Aorta (tissue), 5 donors: Measurements from ENCODE around the gene UBE2C. TPM values are rescaled to one million over a fixed set of nuclear protein-coding genes. Genes with fewer than 3 reads are reported as not detected.
"Not testable (repeated sequence)": the region's sequence is repeated elsewhere in the genome, so short reads cannot be mapped to it uniquely, and the experiment has no call there.

ENCODE experiments used
- ATAC-seq: fragments of 200-7000 bp; cut with Tn5 transposase; one replicate; pipeline ENCODE4 v1.9.1; 2022; ENCODE audit warnings: moderate library complexity; ENCODE audit not compliant: low FRiP score
- DNase-seq, 2 donors: peaks; one replicate each; pipeline ENCODE4 v3.0.0-alpha.2; 2020
- H3K27ac ChIP-seq, 2 donors: one replicate each; pipeline ENCODE4 v1.5.1; 2013; ENCODE audit warnings: low read length in 2 of 2, mild to moderate bottlenecking in 2 of 2, moderate library complexity in 2 of 2, control low read depth in 1 of 2, inconsistent platforms in 1 of 2, low read depth in 1 of 2
- H3K27me3 ChIP-seq, 2 donors: one replicate each; pipeline ENCODE4 v1.6.1; 2013; ENCODE audit warnings: control low read depth in 1 of 2, low read length in 1 of 2, mild to moderate bottlenecking in 1 of 2, moderate library complexity in 1 of 2; ENCODE audit not compliant: insufficient read depth in 2 of 2, control insufficient read depth in 1 of 2
- H3K36me3 ChIP-seq, 2 donors: one replicate each; pipeline ENCODE4 v1.6.1; 2013; ENCODE audit warnings: control low read depth in 1 of 2, low read length in 1 of 2, mild to moderate bottlenecking in 1 of 2; ENCODE audit not compliant: insufficient read depth in 2 of 2, control insufficient read depth in 1 of 2
- H3K4me1 ChIP-seq, 2 donors: one replicate each; pipeline ENCODE4 v1.6.1; 2013; ENCODE audit warnings: low read length in 2 of 2, control low read depth in 1 of 2, mild to moderate bottlenecking in 1 of 2, moderate library complexity in 1 of 2; ENCODE audit not compliant: insufficient read depth in 2 of 2, control insufficient read depth in 1 of 2
- H3K4me3 ChIP-seq, 2 donors: one replicate each; pipeline ENCODE4 v1.5.1; 2013; ENCODE audit warnings: low read length in 2 of 2, control low read depth in 1 of 2, mild to moderate bottlenecking in 1 of 2
- H3K9me3 ChIP-seq: one replicate; pipeline ENCODE4 v1.6.1; 2013; ENCODE audit warnings: mild to moderate bottlenecking, low read length; ENCODE audit not compliant: control insufficient read depth
- WGBS, 2 donors: extraction: QIAGEN DNeasy Blood & Tissue Kit; methylation state at CpG; one replicate each; pipeline ENCODE4 v1.1.7; 2013; 5-methylcytosine and 5-hydroxymethylcytosine counted together
- intact Hi-C, 2 donors: fragments of 100-400 bp; cut with DNase I; formaldehyde crosslinking; loops; one replicate each; pipeline versions ENCODE4 v1.14.2 to v1.15.0; 2022
- long read RNA-seq, 2 donors: library from polyadenylated mRNA; unstranded; transcript quantifications; one replicate each; pipeline ENCODE4 v2.0.0, GENCODE V29; 2020 to 2021
- polyA plus RNA-seq, 2 donors: library from polyadenylated mRNA; stranded (reverse); fragments of 200-250 nt; gene quantifications; one replicate each; pipeline ENCODE4 v1.2.3, GENCODE V29; 2013
- total RNA-seq, 2 donors: library from RNA; stranded (reverse); fragmentation: NEBNext Ultra II Directional; extraction: Animal tissue kit (Norgen Biotek cat#: 25700); gene quantifications; one replicate each; pipeline ENCODE4 v1.2.1, GENCODE V29; 2021
- donor health status: healthy with polysubstance abuse.
- donor health status: Bipolar disorder and iron deficiency.
- donor health status: DM: no; HTN: no; CAD: no.
- donor health status: DM: no; HTN: no; CAD: no.
- donor health status: DM: yes; HTN: yes; CAD: no.

Gene UBE2C
- total RNA-seq (1 to 10 TPM; 1.0 to 1.9 TPM), polyA plus RNA-seq (1 to 10 TPM in 1 of 2 donors, not detected in 1; 5.0 TPM)
- long read RNA-seq, donor 1: 0 reads
- long read RNA-seq, donor 2: 0 reads

DNA sequence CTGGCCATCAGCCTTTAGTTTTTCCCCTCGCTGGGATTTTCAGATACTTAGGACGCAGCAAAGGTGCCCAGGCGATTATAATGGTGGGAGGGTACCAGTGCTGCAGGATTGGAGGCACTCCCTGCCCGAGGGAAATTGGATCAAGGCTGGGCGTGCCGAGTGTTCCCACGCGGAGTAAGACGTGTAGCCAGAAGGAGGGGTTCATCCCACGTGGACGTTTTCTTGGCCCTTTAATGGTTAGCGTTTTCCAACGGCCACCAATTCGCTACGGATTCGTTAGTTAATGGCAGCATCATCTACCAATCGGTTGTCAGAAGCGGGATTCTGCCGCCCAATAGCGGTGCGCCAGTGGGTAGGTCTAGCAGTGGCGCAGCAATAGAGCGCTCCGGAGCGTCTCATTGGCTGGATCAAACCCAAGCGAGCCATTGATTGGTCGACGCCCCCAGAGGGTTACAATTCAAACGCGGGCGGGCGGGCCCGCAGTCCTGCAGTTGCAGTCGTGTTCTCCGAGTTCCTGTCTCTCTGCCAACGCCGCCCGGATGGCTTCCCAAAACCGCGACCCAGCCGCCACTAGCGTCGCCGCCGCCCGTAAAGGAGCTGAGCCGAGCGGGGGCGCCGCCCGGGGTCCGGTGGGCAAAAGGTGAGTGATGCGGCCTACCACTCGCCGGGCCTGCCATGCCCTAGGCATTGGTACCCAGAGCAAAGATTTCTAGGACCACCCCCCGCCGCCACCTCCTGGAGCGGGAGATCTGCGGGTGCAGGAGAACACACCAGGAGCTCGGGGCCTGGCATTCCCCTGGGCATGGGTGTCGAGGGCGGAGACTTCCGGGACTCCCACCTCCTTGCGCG, at the start of gene UBE2C:
UBE2C (plus strand) TSS at position 488 of the 849 bp plus-strand sequence; CDS start at position 540, 52 bp downstream.
- intact Hi-C loops: no loop called here
- Histone ChIP-seq H3K36me3 (no peaks in the 10 kb centered on the region), H3K27me3 (no peaks in the 10 kb centered on the region), H3K9me3 (no peaks in the 10 kb centered on the region), H3K4me1 (peaks cover 0 to 3% of the 10 kb centered on the region in 2 donors), H3K27ac (no peak within 1 kb of the TSS), H3K4me3 (no peak within 1 kb of the TSS)
- 0 to 1% methylated on average over 65 of the region's 65 CpGs for WGBS, 2 donors
- ATAC-seq (peak; percentile 98), DNase-seq (peak; percentile 98)

DNA sequence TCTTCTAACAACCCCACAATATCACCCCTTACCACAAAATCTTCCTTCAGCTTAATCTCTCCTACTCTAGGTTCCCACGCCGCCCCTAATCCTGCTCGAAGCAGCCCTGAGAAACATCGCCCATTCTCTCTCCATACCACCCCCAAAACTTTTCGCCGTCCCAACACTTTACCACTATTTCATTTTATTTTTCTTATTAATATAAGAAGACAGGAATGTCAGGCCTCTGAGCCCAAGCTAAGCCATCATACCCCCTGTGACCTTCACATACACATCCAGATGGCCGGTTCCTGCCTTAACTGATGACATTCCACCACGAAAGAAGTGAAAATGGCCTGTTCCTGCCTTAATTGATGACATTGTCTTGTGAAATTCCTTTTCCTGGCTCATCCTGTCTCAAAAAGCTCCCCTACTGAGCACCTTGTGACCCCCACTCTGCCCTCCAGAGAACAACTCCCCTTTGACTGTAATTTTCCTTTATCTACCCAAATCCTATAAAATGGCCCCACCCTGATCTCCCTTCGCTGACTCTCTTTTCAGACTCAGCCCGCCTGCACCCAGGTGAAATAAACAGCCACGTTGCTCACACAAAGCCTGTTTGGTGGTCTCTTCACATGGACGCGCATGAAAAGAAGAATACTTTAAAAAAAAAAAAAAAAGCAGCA, 47.7 kb upstream of the UBE2C start:
- ATAC-seq, intact Hi-C loops, H3K4me3 ChIP-seq, H3K9me3 ChIP-seq, H3K4me1 ChIP-seq, H3K27me3 ChIP-seq, H3K27ac ChIP-seq, H3K36me3 ChIP-seq, DNase-seq: not testable (repeated sequence)
- WGBS, 2 donors: 73 to 84% methylated on average over 13 of the region's 13 CpGs

DNA sequence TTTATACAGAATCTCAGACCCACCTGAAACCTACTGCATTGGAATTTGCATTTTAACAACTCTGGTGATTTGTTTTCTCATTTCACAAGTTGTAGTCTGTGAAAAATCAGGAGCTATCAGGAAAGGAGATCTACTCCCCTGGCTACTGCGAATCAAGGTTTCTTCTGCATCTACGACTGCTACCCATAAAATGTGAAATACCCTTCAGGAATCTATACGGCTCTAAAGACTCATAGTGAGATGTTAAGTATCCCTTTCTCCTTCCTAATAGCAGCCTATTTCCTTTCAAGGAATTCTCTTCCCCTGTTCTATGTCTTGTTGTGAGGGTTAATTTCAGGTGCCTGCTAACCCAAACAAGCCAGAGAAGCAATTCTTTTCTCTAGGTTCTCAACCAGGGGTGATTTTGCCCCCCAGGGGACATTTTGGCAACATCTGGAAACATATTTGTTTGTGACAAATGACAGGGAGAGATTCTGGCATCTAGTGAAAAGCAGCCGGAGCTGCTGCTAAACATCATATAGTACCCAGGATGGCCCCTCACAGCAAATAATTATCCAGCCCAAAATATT, 47.1 kb upstream of the UBE2C start:
- Histone ChIP-seq H3K36me3 (no peaks in the 10 kb centered on the region), H3K4me1 (no peaks in the 10 kb centered on the region), H3K27ac (no peak overlapping the region), H3K9me3 (no peaks in the 10 kb centered on the region), H3K4me3 (no peak overlapping the region), H3K27me3 (no peaks in the 10 kb centered on the region)
- 61 to 62% methylated on average over 4 of the region's 4 CpGs for WGBS, 2 donors
- DNase-seq (no peak), ATAC-seq (no peak)
- intact Hi-C loops: no loop called here

DNA sequence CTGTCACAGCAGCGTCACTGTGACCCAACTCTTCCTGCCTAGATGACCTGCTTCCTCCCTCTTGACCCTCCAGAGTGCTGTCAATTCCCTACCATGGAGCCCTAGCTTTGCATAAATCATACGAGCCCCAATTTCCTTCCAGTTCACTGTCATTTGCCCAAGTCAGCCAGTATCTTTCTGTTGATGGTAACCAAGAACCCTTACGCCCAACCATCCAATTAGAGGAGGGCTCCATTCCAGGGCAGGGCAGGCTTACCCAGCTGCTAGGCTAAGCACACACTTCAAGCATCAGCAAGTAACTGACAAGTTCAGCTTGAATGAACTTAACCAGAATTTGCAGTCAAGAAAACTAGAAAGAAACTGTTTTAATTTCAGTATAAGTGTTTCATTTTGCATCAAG, 46.5 kb upstream of the UBE2C start:
- H3K27ac ChIP-seq: no peak overlapping the region
- no peak for DNase-seq
- H3K36me3 ChIP-seq: no peaks in the 10 kb centered on the region
- WGBS, 2 donors: 63% methylated on average over 3 of the region's 3 CpGs
- H3K27me3 ChIP-seq: no peaks in the 10 kb centered on the region
- H3K4me3 ChIP-seq: no peak overlapping the region
- intact Hi-C loops: no loop called here
- no peak for ATAC-seq
- H3K4me1 ChIP-seq: no peaks in the 10 kb centered on the region
- H3K9me3 ChIP-seq: no peaks in the 10 kb centered on the region

DNA sequence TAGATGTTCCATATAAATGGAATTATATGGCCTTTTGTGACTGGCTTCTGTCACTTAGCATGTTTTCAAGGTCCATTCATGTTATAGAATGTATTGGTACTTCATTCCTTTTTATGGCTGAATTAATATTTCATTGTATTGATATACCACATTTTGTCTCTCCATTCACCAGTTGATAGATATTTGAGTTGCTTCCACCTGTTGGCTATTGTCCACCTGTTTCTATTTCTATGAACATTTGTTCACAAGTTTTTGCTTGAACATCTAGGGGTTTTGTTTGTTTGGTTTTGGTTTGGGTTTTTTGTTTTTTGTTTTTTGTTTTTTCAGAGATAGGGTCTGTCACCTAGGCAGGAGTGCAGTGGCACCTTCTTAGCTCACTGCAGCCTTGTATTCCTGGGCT, 44.0 kb upstream of the UBE2C start:
- Histone ChIP-seq H3K9me3 (no peaks in the 10 kb centered on the region), H3K27ac (no peak overlapping the region), H3K27me3 (no peaks in the 10 kb centered on the region), H3K36me3 (no peaks in the 10 kb centered on the region), H3K4me3 (no peak overlapping the region), H3K4me1 (no peaks in the 10 kb centered on the region)
- intact Hi-C loops: no loop called here
- ATAC-seq (no peak), DNase-seq (no peak)

DNA sequence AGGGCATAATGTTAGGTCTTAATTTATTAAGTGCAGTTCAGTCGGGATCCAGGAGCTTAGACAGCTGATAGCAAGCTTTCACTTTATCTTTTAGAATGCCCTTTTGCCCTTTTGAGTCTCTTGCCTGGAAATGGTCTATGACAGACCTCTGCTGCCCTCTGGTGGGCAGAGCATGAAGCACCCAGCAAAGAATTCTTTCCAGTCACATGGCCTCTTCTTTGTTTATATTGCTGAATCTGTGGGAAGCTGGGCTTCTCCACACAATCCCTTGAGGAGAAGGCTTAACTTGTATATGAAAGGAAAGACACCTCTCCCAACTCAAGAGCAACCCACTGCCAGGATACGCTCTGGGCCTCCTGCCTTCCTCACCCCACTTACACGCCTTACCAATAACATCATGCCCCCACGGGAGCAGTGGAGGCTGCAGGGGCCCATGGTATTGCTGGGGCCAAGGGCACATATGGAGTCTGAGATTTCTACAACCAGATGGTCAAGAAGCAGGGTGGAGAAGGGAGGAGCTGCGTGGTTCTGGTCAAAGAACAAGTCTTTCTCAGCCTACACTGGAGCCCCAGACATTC, 41.2 kb upstream of the UBE2C start:
- Histone ChIP-seq H3K4me3 (no peak overlapping the region), H3K4me1 (no peaks in the 10 kb centered on the region), H3K36me3 (no peaks in the 10 kb centered on the region), H3K27ac (no peak overlapping the region), H3K9me3 (no peaks in the 10 kb centered on the region), H3K27me3 (no peaks in the 10 kb centered on the region)
- WGBS, 2 donors: 10 to 14% methylated on average over 5 of the region's 5 CpGs
- intact Hi-C loops: loop anchor here (1.0 to 10.0 kb wide), 4 partner anchors 326 to 452 kb away; no protein-coding TSS in a partner anchor
- ATAC-seq (peak; percentile 91), DNase-seq (peak; percentile 80 to 90)

DNA sequence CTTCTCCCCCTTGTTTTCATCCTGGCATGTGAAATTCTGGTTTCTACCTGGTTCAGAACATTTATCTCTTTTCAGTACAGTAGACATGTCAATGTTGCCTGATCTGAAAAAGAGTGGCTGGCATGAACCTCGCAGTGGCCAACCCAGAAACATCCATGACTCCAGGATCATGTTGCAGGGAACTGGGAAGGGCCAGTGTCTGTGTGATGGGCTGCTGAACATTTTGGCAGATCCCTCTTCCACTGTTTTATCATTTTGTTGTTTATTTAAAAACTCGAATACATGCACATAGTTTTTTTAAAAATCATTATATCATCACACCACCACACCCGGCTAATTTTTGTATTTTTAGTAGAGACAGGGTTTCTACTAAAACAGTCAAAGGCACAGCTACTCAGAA, 39.8 kb upstream of the UBE2C start:
- no peak for ATAC-seq
- intact Hi-C loops: loop anchor here (5.0 to 10.0 kb wide), 2 partner anchors 328 to 335 kb away; no protein-coding TSS in a partner anchor
- DNase-seq: no peak

DNA sequence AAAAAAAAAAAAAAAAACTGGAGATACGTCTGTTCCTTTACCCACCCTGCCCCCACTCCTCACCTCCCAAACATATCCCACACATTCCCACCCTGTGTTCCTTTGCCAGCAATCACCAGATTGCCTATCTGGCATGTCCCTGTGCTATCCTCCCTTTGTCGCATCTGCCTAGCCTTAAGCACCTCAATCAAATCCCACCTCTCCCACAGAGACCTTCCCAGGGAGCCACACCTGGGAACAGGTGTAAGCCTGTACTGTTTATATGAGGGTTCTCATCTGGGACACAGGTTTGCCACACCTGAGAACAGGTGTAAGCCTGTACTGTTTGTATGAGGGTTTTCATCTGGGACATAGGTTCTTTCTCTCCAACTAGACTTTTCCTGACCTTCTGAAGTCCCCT, 37.5 kb upstream of the UBE2C start:
- H3K4me1 ChIP-seq: no peaks in the 10 kb centered on the region
- H3K36me3 ChIP-seq: no peaks in the 10 kb centered on the region
- H3K4me3 ChIP-seq: no peak overlapping the region
- intact Hi-C loops: loop anchor here (5.0 to 10.0 kb wide), 2 partner anchors 330 to 338 kb away; no protein-coding TSS in a partner anchor
- no peak for DNase-seq
- ATAC-seq: no peak
- H3K9me3 ChIP-seq: no peaks in the 10 kb centered on the region
- no peak overlapping the region for H3K27ac ChIP-seq
- WGBS, 2 donors: 65 to 72% methylated on average over 2 of the region's 2 CpGs
- H3K27me3 ChIP-seq: no peaks in the 10 kb centered on the region

More for the DNA sequence above, 39.8 kb upstream of the UBE2C start:
- WGBS, 2 donors: 59 to 73% methylated on average over 3 of the region's 3 CpGs
- Histone ChIP-seq H3K27me3 (no peaks in the 10 kb centered on the region), H3K27ac (no peak overlapping the region), H3K4me1 (no peaks in the 10 kb centered on the region), H3K36me3 (no peaks in the 10 kb centered on the region), H3K9me3 (no peaks in the 10 kb centered on the region), H3K4me3 (no peak overlapping the region)
